Peyer's patch (tissue), 4 donors: ENCODE measurements around the gene ADAMTS2. TPM values are rescaled to one million over a fixed set of nuclear protein-coding genes. Genes with fewer than 3 reads are reported as not detected.
A peak's percentile ranks its signal among the peaks of the same experiment; 100 is the strongest.

ENCODE experiments used
- DNase-seq, 3 donors: peaks; one replicate each; pipeline ENCODE4 v3.0.0-alpha.2; 2017 to 2019
- H3K27ac ChIP-seq, 4 donors: fragments of 200-600 bp; sonication (generic); one replicate each; pipeline ENCODE4 v1.5.1; 2016 to 2019
- H3K27me3 ChIP-seq, 2 donors: fragments of 200-600 bp; sonication (generic); one replicate each; pipeline ENCODE4 v1.5.1; 2019
- H3K36me3 ChIP-seq, 3 donors: fragments of 200-600 bp; sonication (generic); one replicate each; pipeline ENCODE4 v1.5.1; 2016 to 2019
- H3K4me1 ChIP-seq, 4 donors: fragments of 200-600 bp; sonication (generic); one replicate each; pipeline ENCODE4 v1.5.1; 2016 to 2019
- H3K4me3 ChIP-seq, 4 donors: fragments of 200-600 bp; sonication (generic); 1 replicate in 3 of 4; 2 replicates in 1 of 4; pipeline ENCODE4 v1.5.1; 2016 to 2019; ENCODE audit warnings: mild to moderate bottlenecking in 1 of 4
- H3K9me3 ChIP-seq, 4 donors: fragments of 200-600 bp; sonication (generic); one replicate each; pipeline ENCODE4 v1.5.1; 2016 to 2019; ENCODE audit warnings: mild to moderate bottlenecking in 1 of 4
- CTCF ChIP-seq, 6 experiments: fragments of 450-650 bp in 4 of 6; fragments of 200-600 bp in 2 of 6; sonication (generic) in 1 of 6; IDR thresholded peaks; one replicate each; pipeline ENCODE4 v1.5.1; 2017 to 2019; ENCODE audit warnings: antibody characterized with exemption in 6 of 6, mild to moderate bottlenecking in 3 of 6, moderate library complexity in 1 of 6
- POLR2A ChIP-seq, 2 donors: fragments of 450-650 bp; IDR thresholded peaks; one replicate each; pipeline ENCODE4 v1.5.1; 2017; ENCODE audit warnings: antibody characterized with exemption in 2 of 2, mild to moderate bottlenecking in 2 of 2, moderate library complexity in 2 of 2
- total RNA-seq, 4 donors: library from RNA; depleted of rRNA; stranded (reverse); fragments of >200 nt; gene quantifications; one replicate each; pipeline ENCODE4 v1.1.0, GENCODE V29; 2016

The ADAMTS2 gene
- total RNA-seq, 4 donors from 2014 or later = 5.3 to 90.0 (median 9.5) TPM

- H3K36me3 ChIP-seq = no peaks in the 10 kb centered on the region
- H3K4me3 ChIP-seq = no peak overlapping the region
- no peaks in the 10 kb centered on the region for H3K9me3 ChIP-seq
- peak in 1 of 3 donors; percentile 34 for DNase-seq
- H3K4me1 ChIP-seq = no peaks in the 10 kb centered on the region
- no peak for TF ChIP-seq POLR2A (IDR thresholded peaks at IDR 0.05)
- TF ChIP-seq CTCF (IDR thresholded peaks at IDR 0.05) = no peak
- H3K27me3 ChIP-seq = no peaks in the 10 kb centered on the region
- H3K27ac ChIP-seq = no peak overlapping the region
These were observed 38.1 kb downstream of the ADAMTS2 start for GRCh38 chr5:179307013-179307800.

GRCh38 chr5:179306191-179307012 lies 38.9 kb downstream of the ADAMTS2 start:
- Histone ChIP-seq H3K9me3 (no peaks in the 10 kb centered on the region), H3K27ac (no peak overlapping the region), H3K4me1 (no peaks in the 10 kb centered on the region), H3K27me3 (no peaks in the 10 kb centered on the region), H3K4me3 (no peak overlapping the region), H3K36me3 (no peaks in the 10 kb centered on the region)
- peak in 2 of 3 donors; percentile 19 to 33 for DNase-seq
- TF ChIP-seq POLR2A (IDR thresholded peaks at IDR 0.05) = no peak
- TF ChIP-seq CTCF (IDR thresholded peaks at IDR 0.05) = no peak

GRCh38 chr5:179304871-179305270 lies 40.4 kb downstream of the ADAMTS2 start:
- no peaks in the 10 kb centered on the region for H3K27me3 ChIP-seq
- no peaks in the 10 kb centered on the region for H3K9me3 ChIP-seq
- TF ChIP-seq POLR2A (IDR thresholded peaks at IDR 0.05) (no peak), CTCF (IDR thresholded peaks at IDR 0.05) (no peak)
- no peak overlapping the region for H3K4me3 ChIP-seq
- no peaks in the 10 kb centered on the region for H3K4me1 ChIP-seq
- H3K27ac ChIP-seq = no peak overlapping the region
- no peak for DNase-seq
- H3K36me3 ChIP-seq = no peaks in the 10 kb centered on the region

- no peak for TF ChIP-seq CTCF (IDR thresholded peaks at IDR 0.05)
- no peak for TF ChIP-seq POLR2A (IDR thresholded peaks at IDR 0.05)
- no peaks in the 10 kb centered on the region for H3K27me3 ChIP-seq
- H3K36me3 ChIP-seq = no peaks in the 10 kb centered on the region
- no peaks in the 10 kb centered on the region for H3K4me1 ChIP-seq
- H3K4me3 ChIP-seq = no peak overlapping the region
- no peak for DNase-seq
- no peaks in the 10 kb centered on the region for H3K9me3 ChIP-seq
- no peak overlapping the region for H3K27ac ChIP-seq
These were observed 40.8 kb downstream of the ADAMTS2 start for GRCh38 chr5:179304466-179304865.

- DNase-seq = peak in 1 of 3 donors; percentile 10
- Histone ChIP-seq H3K27me3 (no peaks in the 10 kb centered on the region), H3K27ac (no peak overlapping the region), H3K4me1 (no peaks in the 10 kb centered on the region), H3K9me3 (no peaks in the 10 kb centered on the region), H3K36me3 (no peaks in the 10 kb centered on the region), H3K4me3 (no peak overlapping the region)
- TF ChIP-seq POLR2A (IDR thresholded peaks at IDR 0.05) = no peak
- no peak for TF ChIP-seq CTCF (IDR thresholded peaks at IDR 0.05)
These were observed 41.6 kb downstream of the ADAMTS2 start for GRCh38 chr5:179303451-179304200.
